ENCODE results near the gene VPS39.

Gene VPS39

GRCh38 chr15:42128476-42128875 lies 79.6 kb downstream of the VPS39 start:
- no peak for DNase-seq (ENCODE audit: low spot score)

- DNase-seq (ENCODE audit: low spot score), result no peak
Measured at GRCh38 chr15:42123546-42123945, 84.6 kb downstream of the VPS39 start.

GRCh38 chr15:42121682-42122081 lies 86.4 kb downstream of the VPS39 start:
- no peak for DNase-seq (ENCODE audit: low spot score)

GRCh38 chr15:42121021-42121420 lies 87.1 kb downstream of the VPS39 start:
- no peak for DNase-seq (ENCODE audit: low spot score)

DNA sequence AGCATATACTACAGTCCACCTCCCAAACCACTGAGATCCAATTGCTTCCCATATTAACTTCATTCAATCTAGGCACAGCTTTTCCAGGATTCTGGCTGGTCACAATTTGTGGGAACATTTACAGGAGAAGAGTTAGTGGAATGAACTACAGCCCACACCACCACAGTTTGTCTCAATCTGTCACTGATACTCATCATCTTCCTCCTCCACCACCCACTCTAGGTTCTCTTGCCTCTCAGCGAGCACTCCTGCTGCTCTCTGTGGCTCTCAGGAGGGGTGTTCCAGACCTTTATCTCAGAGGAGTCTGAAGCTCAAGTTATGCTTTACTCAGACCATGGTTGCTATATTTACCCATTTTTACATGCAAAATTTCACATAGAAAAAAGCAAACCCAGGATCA lies 87.8 kb downstream of the VPS39 start:
- peak; percentile 54 for DNase-seq (ENCODE audit: low spot score)

DNA sequence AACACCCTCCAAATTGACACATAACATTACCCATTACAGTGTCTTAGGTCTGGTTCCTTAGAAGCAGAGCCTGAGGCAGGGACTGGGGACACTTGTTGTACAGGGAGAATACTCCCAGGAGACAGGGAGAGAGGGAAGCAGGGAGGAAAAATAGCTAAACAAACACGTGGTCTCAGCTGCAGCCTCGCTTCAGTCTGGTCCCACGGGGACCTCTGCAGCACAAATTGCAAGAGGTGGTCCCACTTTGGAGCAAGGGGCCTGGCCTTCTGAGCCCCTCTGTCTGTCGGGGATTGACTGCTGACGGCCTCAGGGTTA lies 88.7 kb downstream of the VPS39 start:
- no peak for DNase-seq (ENCODE audit: low spot score)

- DNase-seq (ENCODE audit: low spot score), result no peak
Measured at GRCh38 chr15:42118650-42119445, 89.3 kb downstream of the VPS39 start.

DNA sequence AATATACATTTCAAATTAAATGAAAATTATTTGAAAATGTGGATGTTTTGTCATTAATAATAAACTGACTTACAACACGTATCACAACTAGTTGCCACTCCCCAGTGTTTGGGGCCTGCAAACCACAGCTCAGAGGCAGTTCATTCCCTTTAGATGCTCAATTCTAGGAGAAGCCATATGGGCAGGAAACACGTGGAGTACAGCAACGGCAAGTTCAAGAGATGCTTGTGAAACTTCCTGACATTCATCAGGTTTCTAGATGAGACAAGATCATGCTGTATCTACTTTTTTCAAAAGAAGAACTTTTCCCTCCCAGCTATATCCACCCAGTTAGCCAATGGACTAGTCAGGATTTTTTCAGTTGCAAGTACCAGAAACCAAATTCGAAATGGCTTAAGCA lies 96.2 kb downstream of the VPS39 start:
- DNase-seq (ENCODE audit: low spot score), result peak; percentile 55

DNA sequence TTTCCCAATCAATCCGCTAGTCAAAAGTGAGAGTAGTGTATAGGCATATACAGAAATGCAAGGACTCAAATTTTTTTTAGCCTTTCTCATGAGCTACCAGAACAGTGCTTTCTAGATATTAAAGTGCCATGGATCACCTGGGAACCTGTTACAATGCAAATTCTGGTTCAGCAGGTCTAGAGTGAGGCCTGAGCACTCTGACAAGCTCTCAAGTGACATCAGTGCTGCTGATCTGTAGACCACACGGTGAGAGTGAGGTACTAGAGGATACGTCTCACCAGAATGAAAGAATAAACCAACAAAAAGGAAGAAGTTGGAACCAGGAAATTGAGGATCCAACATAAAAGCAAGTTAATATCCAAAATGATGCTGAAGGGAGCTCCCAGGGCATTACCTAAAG lies 97.7 kb downstream of the VPS39 start:
- DNase-seq (ENCODE audit: low spot score), result no peak

DNA sequence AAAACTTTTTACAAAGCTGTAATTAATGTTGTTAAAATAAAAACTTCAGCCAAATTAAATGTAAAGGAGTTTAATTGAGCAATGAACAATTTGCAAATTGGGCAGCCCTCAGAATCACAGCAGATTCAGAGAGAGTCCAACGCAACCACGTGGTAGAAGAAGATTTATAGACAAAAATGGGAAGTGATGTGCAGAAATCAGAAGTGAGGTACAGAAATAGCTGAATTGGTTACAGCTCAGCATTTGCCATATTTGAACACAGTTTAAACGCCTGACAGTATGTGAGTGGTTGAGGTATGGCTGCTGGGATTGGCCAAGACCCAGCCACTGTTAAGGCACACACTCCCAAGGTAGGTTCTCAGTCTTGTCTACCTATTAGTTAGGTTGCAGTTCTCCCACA lies 99.3 kb downstream of the VPS39 start:
- no peak for DNase-seq (ENCODE audit: low spot score)
